ENCODE measurements around the gene LRRC37A3.
"Not testable (repeated sequence)": the region's sequence is repeated elsewhere in the genome, so short reads cannot be mapped to it uniquely, and the experiment has no call there.

The LRRC37A3 gene

GRCh38 chr17:64938290-64938689, 19.0 kb upstream of the LRRC37A3 start:
- in situ Hi-C loops (cut with HindIII; ENCODE audit: low pct_unique_long_range_greater_than_20kb, low sequenced_read_pairs), result no loop called here
- peak in 1 of 2 experiments; percentile 43 for DNase-seq (ENCODE audit: low read depth in 1 of 2, low spot score in 1 of 2)

GRCh38 chr17:64936117-64936516, 16.8 kb upstream of the LRRC37A3 start:
- no peak for TF ChIP-seq JUND (IDR thresholded peaks at IDR 0.05; ENCODE audit: low read depth)
- DNase-seq (ENCODE audit: low read depth in 1 of 2, low spot score in 1 of 2), result no peak
- in situ Hi-C loops (cut with HindIII; ENCODE audit: low pct_unique_long_range_greater_than_20kb, low sequenced_read_pairs), result no loop called here

More at GRCh38 chr17:64938290-64938689, 19.0 kb upstream of the LRRC37A3 start:
- no peak for TF ChIP-seq JUND (IDR thresholded peaks at IDR 0.05; ENCODE audit: low read depth)

GRCh38 chr17:64934284-64934778, 15.1 kb upstream of the LRRC37A3 start:
- in situ Hi-C loops (cut with HindIII; ENCODE audit: low pct_unique_long_range_greater_than_20kb, low sequenced_read_pairs); DNase-seq (ENCODE audit: low read depth in 1 of 2, low spot score in 1 of 2): not testable (repeated sequence)

- DNase-seq (ENCODE audit: low read depth in 1 of 2, low spot score in 1 of 2); in situ Hi-C loops (cut with HindIII; ENCODE audit: low pct_unique_long_range_greater_than_20kb, low sequenced_read_pairs): not testable (repeated sequence)
Observed at GRCh38 chr17:64932850-64933249, 13.6 kb upstream of the LRRC37A3 start.

- in situ Hi-C loops (cut with HindIII; ENCODE audit: low pct_unique_long_range_greater_than_20kb, low sequenced_read_pairs), result not testable (repeated sequence)
Observed at GRCh38 chr17:64930374-64930773, 11.1 kb upstream of the LRRC37A3 start.

GRCh38 chr17:64929419-64930209, 10.3 kb upstream of the LRRC37A3 start:
- in situ Hi-C loops (cut with HindIII; ENCODE audit: low pct_unique_long_range_greater_than_20kb, low sequenced_read_pairs); DNase-seq (ENCODE audit: low read depth in 1 of 2, low spot score in 1 of 2): not testable (repeated sequence)

More at GRCh38 chr17:64930374-64930773, 11.1 kb upstream of the LRRC37A3 start:
- DNase-seq (ENCODE audit: low read depth in 1 of 2, low spot score in 1 of 2), result not testable (repeated sequence)

- DNase-seq (ENCODE audit: low read depth in 1 of 2, low spot score in 1 of 2); in situ Hi-C loops (cut with HindIII; ENCODE audit: low pct_unique_long_range_greater_than_20kb, low sequenced_read_pairs): not testable (repeated sequence)
Observed at GRCh38 chr17:64928701-64929100, 9.4 kb upstream of the LRRC37A3 start.

- peak in 1 of 2 experiments; percentile 77 for DNase-seq (ENCODE audit: low read depth in 1 of 2, low spot score in 1 of 2)
- in situ Hi-C loops (cut with HindIII; ENCODE audit: low pct_unique_long_range_greater_than_20kb, low sequenced_read_pairs), result not testable (repeated sequence)
Observed at GRCh38 chr17:64927444-64927843, 8.2 kb upstream of the LRRC37A3 start.

GRCh38 chr17:64926430-64926829, 7.2 kb upstream of the LRRC37A3 start:
- in situ Hi-C loops (cut with HindIII; ENCODE audit: low pct_unique_long_range_greater_than_20kb, low sequenced_read_pairs); DNase-seq (ENCODE audit: low read depth in 1 of 2, low spot score in 1 of 2): not testable (repeated sequence)

- DNase-seq (ENCODE audit: low read depth in 1 of 2, low spot score in 1 of 2); in situ Hi-C loops (cut with HindIII; ENCODE audit: low pct_unique_long_range_greater_than_20kb, low sequenced_read_pairs): not testable (repeated sequence)
Observed at GRCh38 chr17:64925244-64925643, 6.0 kb upstream of the LRRC37A3 start.

- DNase-seq (ENCODE audit: low read depth in 1 of 2, low spot score in 1 of 2); in situ Hi-C loops (cut with HindIII; ENCODE audit: low pct_unique_long_range_greater_than_20kb, low sequenced_read_pairs): not testable (repeated sequence)
Observed at GRCh38 chr17:64923051-64923568, 3.8 kb upstream of the LRRC37A3 start.

GRCh38 chr17:64920419-64921172, 1.3 kb upstream of the LRRC37A3 start:
- TF ChIP-seq JUND (IDR thresholded peaks at IDR 0.05; ENCODE audit: low read depth), result no peak
- in situ Hi-C loops (cut with HindIII; ENCODE audit: low pct_unique_long_range_greater_than_20kb, low sequenced_read_pairs), result no loop called here
- DNase-seq (ENCODE audit: low read depth in 1 of 2, low spot score in 1 of 2), result no peak

GRCh38 chr17:64920026-64920418, 744 bp upstream of the LRRC37A3 start:
- peak in 1 of 2 experiments; percentile 25 for DNase-seq (ENCODE audit: low read depth in 1 of 2, low spot score in 1 of 2)
- TF ChIP-seq JUND (IDR thresholded peaks at IDR 0.05; ENCODE audit: low read depth), result no peak

GRCh38 chr17:64918842-64919288, 413 bp downstream of the LRRC37A3 start:
- in situ Hi-C loops (cut with HindIII; ENCODE audit: low pct_unique_long_range_greater_than_20kb, low sequenced_read_pairs), result not testable (repeated sequence)
- DNase-seq (ENCODE audit: low read depth in 1 of 2, low spot score in 1 of 2), result peak in 1 of 2 experiments; percentile 68

More at GRCh38 chr17:64920026-64920418, 744 bp upstream of the LRRC37A3 start:
- in situ Hi-C loops (cut with HindIII; ENCODE audit: low pct_unique_long_range_greater_than_20kb, low sequenced_read_pairs), result no loop called here

GRCh38 chr17:64917540-64917939, 1.7 kb downstream of the LRRC37A3 start:
- DNase-seq (ENCODE audit: low read depth in 1 of 2, low spot score in 1 of 2); in situ Hi-C loops (cut with HindIII; ENCODE audit: low pct_unique_long_range_greater_than_20kb, low sequenced_read_pairs): not testable (repeated sequence)

- in situ Hi-C loops (cut with HindIII; ENCODE audit: low pct_unique_long_range_greater_than_20kb, low sequenced_read_pairs); DNase-seq (ENCODE audit: low read depth in 1 of 2, low spot score in 1 of 2): not testable (repeated sequence)
Observed at GRCh38 chr17:64915244-64915643, 4.0 kb downstream of the LRRC37A3 start.

- DNase-seq (ENCODE audit: low read depth in 1 of 2, low spot score in 1 of 2); in situ Hi-C loops (cut with HindIII; ENCODE audit: low pct_unique_long_range_greater_than_20kb, low sequenced_read_pairs): not testable (repeated sequence)
Observed at GRCh38 chr17:64910191-64910514, 9.1 kb downstream of the LRRC37A3 start.
